ENCODE results near the gene NTM. TPM values are rescaled to one million over a fixed set of nuclear protein-coding genes. Genes with fewer than 3 reads are reported as not detected.

NTM gene
- total and polyA plus RNA-seq, 2 donors from 2014 or later = 0.92 to 10.3 TPM

DNA sequence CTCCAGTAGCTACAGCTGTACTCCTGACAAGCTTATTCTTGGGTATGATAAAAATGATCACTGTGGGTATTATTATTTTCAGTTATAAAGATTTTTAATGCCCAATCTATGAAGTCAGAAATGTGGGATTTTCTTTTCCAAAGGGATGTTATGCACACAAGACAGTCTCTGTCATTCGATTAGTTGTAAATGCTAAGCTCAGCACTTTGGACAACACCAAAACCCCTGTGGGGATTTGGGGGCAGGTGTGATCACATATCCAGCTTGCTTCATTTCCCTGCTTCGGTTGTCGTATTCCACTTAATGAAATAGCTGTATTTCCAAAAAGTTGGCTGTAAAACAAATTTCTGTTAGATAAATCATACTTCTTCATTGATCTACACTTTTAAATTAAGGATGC, 931.5 kb downstream of the NTM start:
- TF ChIP-seq, protein P1, sequence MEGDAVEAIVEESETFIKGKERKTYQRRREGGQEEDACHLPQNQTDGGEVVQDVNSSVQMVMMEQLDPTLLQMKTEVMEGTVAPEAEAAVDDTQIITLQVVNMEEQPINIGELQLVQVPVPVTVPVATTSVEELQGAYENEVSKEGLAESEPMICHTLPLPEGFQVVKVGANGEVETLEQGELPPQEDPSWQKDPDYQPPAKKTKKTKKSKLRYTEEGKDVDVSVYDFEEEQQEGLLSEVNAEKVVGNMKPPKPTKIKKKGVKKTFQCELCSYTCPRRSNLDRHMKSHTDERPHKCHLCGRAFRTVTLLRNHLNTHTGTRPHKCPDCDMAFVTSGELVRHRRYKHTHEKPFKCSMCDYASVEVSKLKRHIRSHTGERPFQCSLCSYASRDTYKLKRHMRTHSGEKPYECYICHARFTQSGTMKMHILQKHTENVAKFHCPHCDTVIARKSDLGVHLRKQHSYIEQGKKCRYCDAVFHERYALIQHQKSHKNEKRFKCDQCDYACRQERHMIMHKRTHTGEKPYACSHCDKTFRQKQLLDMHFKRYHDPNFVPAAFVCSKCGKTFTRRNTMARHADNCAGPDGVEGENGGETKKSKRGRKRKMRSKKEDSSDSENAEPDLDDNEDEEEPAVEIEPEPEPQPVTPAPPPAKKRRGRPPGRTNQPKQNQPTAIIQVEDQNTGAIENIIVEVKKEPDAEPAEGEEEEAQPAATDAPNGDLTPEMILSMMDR (IDR thresholded peaks at IDR 0.05; ENCODE audit: borderline replicate concordance, extremely low read depth, insufficient read depth) = no peak
- FAIRE-seq = no peak
- no peaks in the 10 kb centered on the region for H3K36me3 ChIP-seq (ENCODE audit: control insufficient read depth in 2 of 3, insufficient read depth in 3 of 3, low read length in 3 of 3)

DNA sequence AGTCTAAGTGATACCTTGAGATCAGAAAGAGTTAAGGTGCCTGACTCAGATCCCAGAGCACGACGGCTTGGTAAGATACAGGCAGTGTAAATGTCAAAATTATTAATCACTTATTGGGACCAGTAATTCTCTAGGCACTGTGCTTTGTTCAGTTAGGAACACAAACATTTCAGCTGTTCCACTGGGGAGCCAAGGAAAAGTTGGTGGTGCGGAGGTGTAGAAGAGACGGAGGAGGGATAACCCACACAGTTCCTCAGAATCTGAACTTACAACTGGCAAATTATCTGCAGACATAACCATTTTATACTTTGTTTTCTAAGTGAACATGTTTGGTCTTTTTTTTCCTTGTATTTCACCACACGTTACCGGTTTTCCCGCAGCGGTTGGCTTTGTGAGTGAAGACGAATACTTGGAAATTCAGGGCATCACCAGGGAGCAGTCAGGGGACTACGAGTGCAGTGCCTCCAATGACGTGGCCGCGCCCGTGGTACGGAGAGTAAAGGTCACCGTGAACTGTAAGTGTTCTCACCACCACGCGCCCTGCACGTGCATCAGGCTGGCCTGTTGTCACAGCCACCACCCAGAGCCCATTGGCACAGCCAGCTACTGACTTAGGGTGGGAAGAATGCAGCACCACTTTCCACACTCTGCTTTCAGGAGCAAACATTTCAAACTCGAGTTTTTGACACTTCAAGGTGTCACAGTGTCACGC, 937.0 kb downstream of the NTM start:
- Histone ChIP-seq H3K27ac (ENCODE audit: low read depth in 2 of 2, low read length in 2 of 2) (no peak overlapping the region), H3K36me3 (ENCODE audit: control insufficient read depth in 2 of 3, insufficient read depth in 3 of 3, low read length in 3 of 3) (no peaks in the 10 kb centered on the region), H3K9me3 (ENCODE audit: control insufficient read depth in 2 of 3, insufficient read depth in 1 of 3, low read length in 3 of 3) (no peaks in the 10 kb centered on the region), H3K27me3 (ENCODE audit: control insufficient read depth, insufficient read depth, low read length) (no peaks in the 10 kb centered on the region), H3K9ac (ENCODE audit: low read length in 3 of 3) (no peak overlapping the region), H3K4me3 (ENCODE audit: low read length in 3 of 3) (no peak overlapping the region), H3K4me1 (ENCODE audit: control insufficient read depth in 2 of 3, insufficient read depth in 2 of 3, low read depth in 1 of 3, low read length in 3 of 3) (no peaks in the 10 kb centered on the region)
- intact Hi-C loops (cut with DNase I) = no loop called here
- no peak for FAIRE-seq
- TF ChIP-seq, protein P1 (IDR thresholded peaks at IDR 0.05; ENCODE audit: borderline replicate concordance, extremely low read depth, insufficient read depth) = no peak
- DNase-seq = no peak

More for the DNA sequence above, 931.5 kb downstream of the NTM start:
- Histone ChIP-seq H3K27ac (ENCODE audit: low read depth in 2 of 2, low read length in 2 of 2) (no peak overlapping the region), H3K4me1 (ENCODE audit: control insufficient read depth in 2 of 3, insufficient read depth in 2 of 3, low read depth in 1 of 3, low read length in 3 of 3) (no peaks in the 10 kb centered on the region), H3K9me3 (ENCODE audit: control insufficient read depth in 2 of 3, insufficient read depth in 1 of 3, low read length in 3 of 3) (no peaks in the 10 kb centered on the region), H3K9ac (ENCODE audit: low read length in 3 of 3) (no peak overlapping the region), H3K4me3 (ENCODE audit: low read length in 3 of 3) (no peak overlapping the region), H3K27me3 (ENCODE audit: control insufficient read depth, insufficient read depth, low read length) (no peaks in the 10 kb centered on the region)
- intact Hi-C loops (cut with DNase I) = no loop called here
- DNase-seq = no peak

DNA sequence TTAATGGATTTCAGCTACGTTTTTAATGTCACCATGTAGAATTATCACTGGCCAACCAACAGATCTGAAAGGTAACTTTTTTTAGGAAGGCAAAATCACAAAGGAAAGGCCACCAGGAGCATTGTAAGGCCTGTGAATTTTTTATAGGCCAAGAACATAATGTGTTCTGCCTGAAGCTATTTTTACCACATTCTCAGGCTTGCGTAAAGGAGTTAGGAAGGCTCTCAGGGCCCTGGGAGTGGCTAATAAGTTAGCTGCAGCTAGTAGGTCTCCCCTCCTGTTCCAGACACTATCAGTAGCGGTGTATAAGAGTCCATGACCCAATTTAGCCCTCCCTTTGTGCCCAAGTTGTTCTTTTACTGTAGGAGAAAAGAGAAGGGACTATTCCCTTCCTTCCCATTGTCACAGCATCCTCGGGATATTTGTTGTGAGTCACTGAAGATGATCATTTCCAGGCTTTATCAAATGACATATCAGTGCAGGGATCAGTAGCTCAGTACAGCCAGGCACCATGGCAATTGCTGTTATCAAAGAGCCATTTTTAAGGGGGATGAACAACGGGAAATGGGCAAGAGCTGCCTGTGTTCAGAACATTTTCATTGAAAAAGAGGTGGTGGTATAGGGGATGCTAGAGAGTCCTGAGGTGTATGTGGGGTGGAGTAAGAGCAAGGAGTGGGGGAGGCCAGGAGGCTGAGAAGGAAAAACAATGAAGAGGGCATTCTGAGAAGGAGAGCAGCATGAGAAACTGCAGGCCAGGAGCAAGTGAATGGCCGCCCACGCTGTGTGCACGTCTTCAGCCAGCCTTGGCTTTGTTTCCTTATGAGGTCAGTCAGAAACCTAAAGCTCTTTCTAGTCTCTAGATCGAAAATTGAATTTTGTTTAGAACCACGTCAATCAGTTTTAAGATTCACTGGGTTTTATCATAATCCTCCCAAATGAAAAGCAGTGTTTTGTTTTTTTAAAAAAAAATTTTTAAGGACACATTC, 940.3 kb downstream of the NTM start:
- Histone ChIP-seq H3K36me3 (ENCODE audit: control insufficient read depth in 2 of 3, insufficient read depth in 3 of 3, low read length in 3 of 3) (no peaks in the 10 kb centered on the region), H3K9me3 (ENCODE audit: control insufficient read depth in 2 of 3, insufficient read depth in 1 of 3, low read length in 3 of 3) (no peaks in the 10 kb centered on the region)
- FAIRE-seq = no peak

More for the DNA sequence above, 940.3 kb downstream of the NTM start:
- no peaks in the 10 kb centered on the region for H3K27me3 ChIP-seq (ENCODE audit: control insufficient read depth, insufficient read depth, low read length)
- DNase-seq = no peak
- TF ChIP-seq, protein P1 (IDR thresholded peaks at IDR 0.05; ENCODE audit: borderline replicate concordance, extremely low read depth, insufficient read depth) = no peak
- H3K4me3 ChIP-seq (ENCODE audit: low read length in 3 of 3) = no peak overlapping the region
- H3K27ac ChIP-seq (ENCODE audit: low read depth in 2 of 2, low read length in 2 of 2) = no peak overlapping the region
- intact Hi-C loops (cut with DNase I) = no loop called here
- no peak overlapping the region for H3K9ac ChIP-seq (ENCODE audit: low read length in 3 of 3)
- H3K4me1 ChIP-seq (ENCODE audit: control insufficient read depth in 2 of 3, insufficient read depth in 2 of 3, low read depth in 1 of 3, low read length in 3 of 3) = no peaks in the 10 kb centered on the region
